HG03103 (cell line): ENCODE data around the gene PLD3.
"Not testable (repeated sequence)": the region's sequence is repeated elsewhere in the genome, so short reads cannot be mapped to it uniquely, and the experiment has no call there.

Experiments used
- ATAC-seq: cut with Tn5 transposase; IDR thresholded peaks from one replicate; pipeline ENCODE4 v1.9.1; 2021; ENCODE audit warnings: low read depth; ENCODE audit not compliant: unreplicated experiment

PLD3 gene

DNA sequence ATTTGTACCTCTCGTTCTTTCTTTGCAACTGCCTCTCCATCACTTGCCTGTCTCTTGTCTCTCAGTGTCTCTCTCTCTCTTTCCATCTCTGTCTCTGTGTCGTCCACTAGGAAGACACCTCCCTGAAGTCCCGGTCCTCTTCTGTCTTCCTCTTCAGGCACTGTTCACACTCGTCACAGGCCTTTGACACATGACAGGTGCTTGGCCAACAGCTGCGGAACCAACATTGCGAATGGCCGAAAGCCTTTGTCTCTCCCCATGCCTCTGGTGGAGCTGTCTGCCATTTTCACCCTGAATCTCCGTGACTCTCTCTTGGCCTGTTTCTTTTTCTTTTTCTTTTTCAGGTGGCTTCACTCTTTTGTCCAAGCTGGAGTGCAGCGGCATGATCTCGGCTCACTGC is 38.7 kb downstream of the PLD3 start:
- ATAC-seq = no peak

DNA sequence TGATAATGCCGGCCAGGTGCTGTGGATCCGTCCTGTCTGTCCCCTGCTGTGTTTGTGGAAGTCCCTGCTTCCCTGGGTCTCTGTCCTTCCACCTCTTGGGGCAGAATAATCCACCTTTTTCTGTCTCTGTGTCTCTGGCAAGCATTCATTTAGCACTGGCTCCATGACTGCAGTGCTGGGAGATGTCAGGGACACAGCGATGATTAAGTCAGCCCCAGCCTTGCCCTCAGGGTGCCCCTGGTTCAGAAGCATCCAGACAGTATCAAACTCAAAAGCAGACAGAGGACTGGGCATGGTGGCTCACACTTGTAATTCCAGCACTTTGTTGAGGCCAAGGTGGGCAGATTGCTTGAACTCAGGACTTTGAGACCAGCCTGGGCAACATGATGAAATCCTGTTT is 40.0 kb downstream of the PLD3 start:
- ATAC-seq = no peak

DNA sequence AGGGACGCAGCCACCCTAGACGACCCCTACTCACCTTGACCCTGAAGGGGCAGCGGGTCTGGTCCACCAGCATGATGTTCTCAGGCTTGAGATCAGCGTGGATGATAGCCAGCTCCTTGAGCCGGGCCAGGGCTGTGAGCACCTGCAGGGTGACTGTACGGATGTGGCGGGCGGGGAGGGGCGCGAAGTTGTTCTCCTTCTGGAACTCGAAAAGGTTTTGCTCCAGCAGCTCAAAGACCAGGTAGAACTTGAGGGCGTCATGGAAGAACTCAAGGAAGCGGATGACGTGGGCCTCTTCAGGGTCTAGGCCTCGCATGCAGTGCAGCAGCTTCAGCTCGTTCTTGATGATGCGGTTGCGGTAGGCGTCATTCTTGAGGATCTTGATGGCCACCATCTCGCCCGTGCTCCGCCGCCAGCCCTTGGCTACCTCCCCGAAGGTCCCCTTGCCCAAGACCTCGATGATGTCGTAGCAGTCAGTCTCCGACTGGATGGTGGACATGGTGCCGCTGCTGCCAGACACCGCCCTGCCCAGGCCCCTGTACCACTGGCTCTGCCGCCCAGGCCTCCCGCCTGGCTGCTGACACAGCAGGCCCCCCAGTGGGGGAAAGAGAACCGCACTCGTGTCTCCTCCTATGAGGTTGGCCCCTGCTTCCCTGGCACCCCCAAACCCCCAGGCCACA is 41.0 kb downstream of the PLD3 start:
- ATAC-seq = no peak

DNA sequence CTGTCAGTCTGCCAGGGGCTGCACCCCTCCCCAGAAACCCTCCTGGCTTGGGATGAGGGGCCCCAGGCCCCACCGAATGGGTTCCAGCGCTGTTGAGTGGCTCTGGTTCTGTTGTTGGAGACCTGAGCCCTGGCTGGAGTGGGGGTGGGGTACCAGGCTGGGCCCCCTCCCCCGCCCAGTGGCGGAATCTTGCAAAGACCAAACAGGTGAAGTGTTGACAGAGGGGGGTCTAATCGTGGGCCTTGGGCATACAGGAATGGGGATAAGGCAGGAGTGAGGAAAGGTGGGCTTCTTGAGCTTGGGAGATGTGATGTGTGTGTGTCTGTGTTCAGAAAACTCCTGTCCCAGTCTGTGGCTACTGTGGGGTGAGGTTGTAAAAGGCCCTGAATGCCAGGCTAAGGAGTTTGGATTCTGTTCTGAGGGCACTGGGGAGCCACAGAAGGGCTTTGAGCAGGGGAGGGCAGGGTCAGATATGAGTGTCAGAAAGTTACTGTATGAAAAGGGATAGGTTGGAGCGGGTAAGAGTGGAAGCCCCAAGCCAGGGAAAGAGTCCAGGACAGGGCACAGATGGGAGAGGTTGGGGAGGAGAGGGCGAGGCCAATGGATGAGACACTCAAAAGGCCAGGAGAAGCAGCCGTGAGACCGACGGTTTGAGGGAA is 41.7 kb downstream of the PLD3 start, which contains the start of gene HIPK4:
TSS of gene HIPK4 (minus strand) at position 98 of the 659 bp plus-strand sequence. CDS start 279 bp downstream, outside the sequence.
- no peak for ATAC-seq

DNA sequence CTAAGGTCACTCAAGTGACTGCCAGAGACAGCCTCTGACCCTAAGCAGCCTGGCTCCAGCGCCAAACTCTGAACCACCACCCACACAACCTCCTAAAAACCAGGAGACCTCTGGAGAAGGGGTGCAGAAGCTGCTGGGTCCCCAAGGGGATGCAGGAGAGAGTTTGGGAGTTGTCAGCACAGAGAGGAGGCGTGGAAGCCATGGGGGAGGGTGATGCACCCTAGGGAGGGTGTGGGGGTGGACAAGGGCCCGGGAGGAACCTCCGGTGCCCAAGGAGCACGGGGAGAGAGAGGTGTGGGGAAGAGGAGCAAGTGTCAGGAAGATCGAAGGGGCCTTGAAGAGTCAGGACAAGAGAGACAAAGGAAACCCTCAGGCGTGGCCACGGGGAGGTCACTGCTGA is 43.6 kb downstream of the PLD3 start:
- ATAC-seq = no peak

DNA sequence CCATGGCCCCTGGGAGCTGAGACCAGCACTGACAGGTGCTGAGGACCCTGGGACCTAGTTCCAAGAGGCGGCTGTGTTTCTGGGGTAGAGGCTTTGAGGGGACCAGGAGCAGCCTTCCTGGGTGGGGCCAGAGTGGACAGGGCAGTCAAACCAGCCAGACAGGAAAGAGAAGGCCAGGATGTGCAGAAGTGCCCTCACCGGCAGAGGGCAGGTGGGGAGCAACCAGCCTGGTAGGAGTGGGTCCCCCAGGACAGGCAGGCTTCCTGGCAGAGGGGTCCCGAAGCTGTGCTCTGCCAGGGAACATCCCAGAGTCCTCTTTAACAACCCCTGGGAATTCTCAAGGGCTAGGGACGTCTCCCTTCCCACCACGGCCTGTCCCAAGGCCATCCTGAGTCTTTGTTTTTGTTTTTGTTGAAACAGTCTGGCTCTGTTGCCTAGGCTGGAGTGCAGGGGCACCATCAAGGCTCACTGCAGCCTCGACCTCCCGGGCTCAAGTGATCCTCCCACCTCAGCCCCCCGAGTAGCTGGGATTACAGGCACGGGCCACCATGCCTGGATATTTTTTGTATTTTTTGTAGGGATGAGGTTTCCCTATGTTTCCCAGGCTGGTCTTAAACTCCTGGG is 44.5 kb downstream of the PLD3 start:
- ATAC-seq = no peak

DNA sequence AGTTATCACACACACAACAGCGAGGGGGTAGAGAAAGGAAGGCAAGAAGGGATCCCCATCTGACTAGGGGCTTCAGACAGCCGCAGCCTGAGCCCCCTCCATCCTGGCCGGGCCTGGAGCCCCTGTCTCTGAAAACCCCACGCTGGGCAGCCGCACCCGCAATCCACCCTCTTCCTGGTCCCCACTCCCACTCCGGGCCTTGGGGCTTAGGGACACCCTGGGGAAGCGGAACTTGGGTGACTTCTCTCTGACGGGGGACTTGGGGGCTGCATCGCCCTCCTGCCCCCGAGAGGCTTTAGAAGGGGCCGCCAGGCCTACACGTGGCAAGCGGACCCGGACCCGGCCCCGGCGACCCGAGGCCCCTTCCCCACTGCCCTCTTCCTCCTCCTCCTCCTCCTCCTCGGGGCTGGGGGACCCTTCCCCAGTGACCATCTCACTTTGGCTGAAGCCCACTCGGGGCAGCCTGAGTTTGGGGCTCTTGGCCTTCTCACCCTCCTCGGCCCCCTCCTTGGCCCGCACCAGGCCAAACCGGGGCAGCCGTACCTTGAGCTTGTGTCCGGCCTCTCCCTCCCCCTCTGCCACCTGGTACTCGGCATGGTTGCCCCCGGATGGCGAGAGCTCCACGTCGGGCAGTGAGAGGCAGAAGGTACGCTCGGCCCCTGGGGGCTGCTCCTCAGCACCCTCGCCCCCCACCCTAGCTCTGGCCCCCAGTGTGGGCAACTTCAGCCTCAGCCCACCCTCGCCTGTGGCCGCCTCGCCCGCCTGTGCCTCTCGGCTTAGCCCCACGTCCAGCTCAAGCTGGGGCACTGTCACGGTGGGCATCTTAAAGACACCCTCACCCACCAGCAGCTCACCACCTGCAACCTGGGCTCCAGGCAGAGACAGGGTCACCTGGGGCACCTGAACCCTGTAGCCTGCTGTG is 45.7 kb downstream of the PLD3 start:
- ATAC-seq = no peak

DNA sequence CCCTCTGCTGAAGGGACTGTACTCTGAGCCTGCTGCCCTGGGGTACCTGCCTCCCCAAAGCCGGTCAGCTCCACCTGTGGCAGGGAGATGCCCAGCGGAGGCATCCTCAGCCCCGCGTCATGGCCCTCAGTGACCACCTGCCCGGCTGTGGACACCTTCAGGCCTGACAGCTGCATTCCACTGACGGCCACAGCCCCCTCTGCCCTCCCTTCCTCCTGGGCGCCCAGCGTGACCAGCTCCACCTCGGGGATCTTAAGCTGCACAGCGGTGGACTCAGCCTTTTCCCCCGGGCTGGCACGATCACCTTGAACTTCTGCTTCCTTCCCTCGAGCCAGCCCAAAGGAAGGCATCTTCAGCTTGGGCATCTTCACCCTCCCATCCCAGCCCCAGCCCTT is 46.3 kb downstream of the PLD3 start:
- no peak for ATAC-seq

DNA sequence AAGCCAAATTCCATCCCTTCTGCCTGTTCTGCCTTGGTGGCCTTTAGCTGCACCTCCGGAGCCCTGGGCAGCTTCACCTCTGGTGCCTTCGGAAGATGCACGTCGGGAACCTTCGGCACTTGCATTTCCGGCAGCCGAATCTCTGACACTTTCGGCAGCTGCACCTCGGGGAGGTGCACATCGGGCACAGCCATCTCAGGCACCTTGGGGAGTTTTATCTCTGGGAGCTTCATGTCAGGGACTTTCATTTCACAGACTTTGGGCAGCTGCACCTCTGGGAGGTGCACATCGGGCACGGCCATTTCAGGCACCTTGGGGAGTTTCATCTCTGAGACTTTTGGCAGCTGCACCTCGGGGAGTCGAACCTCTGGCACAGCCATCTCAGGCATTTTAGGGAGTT is 47.5 kb downstream of the PLD3 start:
- ATAC-seq = no peak

DNA sequence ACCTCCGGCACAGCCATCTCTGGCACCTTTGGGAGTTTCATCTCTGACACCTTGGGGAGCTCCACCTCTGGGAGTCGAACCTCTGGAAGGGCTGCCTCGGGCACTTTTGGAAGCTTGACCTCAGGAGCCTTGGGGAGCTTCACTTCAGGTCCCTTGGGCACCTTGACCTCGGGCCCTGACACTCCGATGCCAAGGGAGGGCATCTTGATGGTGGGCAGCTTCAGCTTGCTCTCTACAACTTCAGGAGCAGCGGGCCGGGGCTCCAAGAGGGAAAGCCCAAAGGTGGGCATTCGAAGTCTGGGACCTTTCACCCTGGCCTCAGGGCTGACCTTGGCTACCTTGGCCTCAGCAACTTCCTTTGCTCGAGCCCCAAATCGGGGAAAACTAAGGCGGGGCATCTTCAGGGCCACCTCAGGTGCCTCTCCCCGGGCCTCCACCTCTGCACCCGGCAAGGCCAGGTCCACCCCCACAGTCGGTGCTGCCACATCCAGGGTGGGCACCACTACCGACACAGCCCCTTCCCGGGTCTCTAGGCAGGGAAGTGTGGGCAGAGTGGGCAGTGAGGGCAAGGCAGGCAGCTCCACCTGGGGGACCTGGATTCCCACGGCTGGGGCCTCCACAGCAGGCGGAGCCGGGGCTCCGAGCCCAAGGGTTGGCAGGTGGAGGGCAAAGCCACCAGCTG is 48.5 kb downstream of the PLD3 start:
- ATAC-seq = no peak

DNA sequence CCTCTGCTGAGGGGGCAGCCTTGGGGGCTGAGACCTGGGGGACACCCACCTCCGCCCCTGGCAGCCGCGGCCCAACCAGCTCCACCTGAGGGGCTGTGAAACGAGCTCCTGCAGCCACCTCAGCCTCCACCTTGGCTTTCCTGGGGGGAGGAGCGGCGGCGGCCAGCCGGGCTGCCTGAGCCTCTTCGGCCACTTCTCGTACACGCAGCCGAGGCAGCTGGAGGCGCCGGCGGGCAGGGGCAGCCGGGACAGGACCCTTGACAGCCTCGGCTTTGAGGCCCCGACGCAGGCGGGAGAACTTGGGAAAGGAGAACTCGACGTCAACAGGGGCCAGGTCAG is 49.0 kb downstream of the PLD3 start:
- no peak for ATAC-seq

DNA sequence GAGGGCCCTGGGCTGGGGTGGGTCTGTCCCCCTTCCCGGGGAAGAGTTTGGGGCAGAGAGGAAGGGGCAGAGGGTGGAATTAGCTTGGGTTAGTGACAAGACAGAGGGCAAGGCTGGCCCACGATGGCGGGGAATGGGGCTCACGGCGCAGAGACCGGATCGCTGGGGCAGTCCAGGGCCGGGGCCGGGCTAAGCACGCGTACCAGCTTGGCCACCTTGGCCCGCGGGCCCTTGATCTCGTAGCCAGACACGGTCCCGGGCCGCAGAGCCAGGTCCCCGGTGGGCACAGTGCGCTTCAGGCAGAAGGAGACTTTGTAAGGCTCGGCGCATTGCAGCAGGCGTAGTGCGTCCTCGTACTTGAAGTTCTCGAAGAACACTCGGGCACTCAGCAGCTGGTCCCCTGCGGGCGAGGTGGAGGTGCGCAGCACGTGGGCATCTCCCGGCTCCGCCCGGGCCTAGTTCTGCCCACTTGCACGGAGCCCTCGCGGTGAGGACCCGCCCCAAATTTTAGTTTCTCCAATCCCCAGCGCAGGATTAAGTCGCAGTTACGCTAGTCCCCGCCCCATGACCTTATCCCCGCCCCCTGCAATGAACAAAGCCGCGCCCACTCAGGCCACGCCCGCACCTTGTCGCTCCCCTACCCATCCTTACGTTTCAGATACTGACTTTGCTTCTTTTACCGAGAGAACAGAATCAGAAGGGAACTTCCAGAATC is 50.1 kb downstream of the PLD3 start:
- no peak for ATAC-seq

DNA sequence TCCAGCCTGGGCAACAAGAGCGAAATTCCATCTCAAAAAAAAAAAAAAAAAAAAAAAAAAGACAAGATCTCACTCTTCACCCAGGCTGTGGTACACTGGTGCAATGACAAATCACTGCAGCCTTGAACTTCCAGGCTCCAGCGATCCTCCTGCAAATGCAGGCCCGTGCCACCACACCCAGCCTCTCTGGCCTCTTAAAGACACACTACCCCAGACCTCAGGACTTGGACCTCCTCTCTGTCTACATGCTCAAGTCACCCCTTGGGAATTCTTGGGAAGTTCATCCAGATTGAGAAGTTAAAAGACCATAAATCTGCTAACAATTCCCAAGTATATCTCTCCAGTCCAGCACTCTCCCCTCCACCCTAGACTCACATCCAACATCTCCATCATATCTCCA is 52.1 kb downstream of the PLD3 start:
- no peak for ATAC-seq

DNA sequence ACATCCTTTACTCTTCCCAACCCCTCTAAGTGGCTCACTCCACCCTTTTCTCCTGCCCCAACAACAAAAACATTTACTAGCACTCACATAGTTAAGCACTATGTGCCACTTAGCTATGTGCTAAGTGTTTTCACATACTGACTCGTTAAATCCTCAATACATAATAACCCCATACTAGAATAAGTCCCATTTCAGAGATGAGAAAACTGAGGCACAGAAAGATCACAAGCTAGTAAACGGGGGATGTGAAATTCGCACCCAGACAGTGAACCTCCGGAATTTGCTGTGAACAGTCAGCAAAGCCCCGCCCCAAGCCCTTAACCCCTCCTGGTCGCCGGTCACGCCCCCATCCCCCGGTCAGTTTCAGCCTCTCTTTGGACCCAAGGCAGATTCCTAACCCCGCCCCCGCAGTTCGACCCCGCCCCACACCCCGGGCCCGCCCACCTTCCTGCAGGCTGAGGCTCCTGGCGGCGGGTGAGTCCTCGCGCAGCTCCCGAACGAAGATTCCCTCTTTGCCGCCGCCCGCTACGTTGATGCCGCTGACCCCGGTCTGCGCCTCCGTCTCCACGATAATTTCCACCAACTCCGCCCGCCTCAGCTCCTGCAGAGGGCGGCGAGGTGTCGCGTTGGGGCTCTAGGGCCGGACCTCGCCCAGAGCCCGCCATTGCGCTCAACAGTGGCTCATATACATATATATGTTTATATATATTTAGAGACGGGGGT is 54.9 kb downstream of the PLD3 start:
- peak; percentile 51 for ATAC-seq

DNA sequence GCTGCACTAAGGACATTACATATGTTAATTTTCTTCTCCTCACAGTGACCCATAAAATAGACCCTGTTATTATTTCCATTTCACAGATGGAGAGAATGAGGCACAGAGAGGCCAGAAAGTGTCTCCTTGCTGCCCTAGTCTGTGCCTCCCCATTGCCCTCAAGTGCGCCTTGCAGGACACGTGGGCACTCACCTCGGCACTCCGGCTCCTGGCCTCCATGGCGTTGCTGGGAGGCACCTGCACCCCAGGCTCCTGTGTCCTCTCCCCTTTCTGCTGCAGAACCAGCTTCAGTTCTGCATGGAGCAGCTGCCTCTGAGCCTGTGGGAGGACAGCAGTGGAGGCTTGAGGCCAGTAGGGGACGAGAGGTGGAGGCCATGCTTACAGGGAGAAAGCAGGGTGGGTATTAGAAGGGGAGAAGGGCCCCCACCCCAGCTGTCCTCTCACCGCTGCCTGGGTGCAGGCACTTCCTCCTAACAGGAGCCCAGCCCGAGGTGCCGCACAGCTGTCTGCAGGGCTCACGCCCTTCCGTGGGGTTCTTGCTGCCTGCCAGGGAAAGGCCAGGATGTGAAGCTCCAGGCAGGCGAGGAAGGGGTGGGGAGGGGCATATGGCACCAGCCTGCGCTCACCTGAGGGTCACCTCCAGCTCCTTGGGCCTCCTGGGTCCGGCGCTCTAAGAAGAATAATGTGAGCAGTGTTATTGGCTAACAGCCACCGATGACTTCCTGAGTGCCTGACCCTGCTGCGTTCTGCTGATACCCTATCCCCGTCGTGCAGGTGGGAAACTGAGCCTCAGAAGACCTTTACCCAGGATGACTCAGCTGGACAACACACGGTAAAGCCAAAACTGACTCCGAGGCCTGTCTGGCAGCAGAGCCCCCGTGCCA is 59.5 kb downstream of the PLD3 start:
- no peak for ATAC-seq

DNA sequence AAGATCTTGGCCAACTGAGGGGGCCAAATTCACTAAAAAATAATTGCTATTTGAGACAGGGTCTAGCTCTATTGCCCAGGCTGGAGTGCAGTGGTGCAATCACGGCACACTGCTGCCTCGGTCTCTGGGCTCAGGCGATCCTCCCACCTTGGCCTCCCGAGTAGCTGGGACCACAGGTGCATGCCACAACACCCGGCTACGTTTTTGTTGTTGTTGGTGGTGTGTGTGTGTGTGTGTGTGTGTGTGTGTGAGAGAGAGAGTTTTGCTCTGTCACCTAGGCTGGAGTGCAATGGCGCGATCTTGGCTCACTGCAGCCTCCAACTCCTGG is 60.1 kb downstream of the PLD3 start:
- not testable (repeated sequence) for ATAC-seq

DNA sequence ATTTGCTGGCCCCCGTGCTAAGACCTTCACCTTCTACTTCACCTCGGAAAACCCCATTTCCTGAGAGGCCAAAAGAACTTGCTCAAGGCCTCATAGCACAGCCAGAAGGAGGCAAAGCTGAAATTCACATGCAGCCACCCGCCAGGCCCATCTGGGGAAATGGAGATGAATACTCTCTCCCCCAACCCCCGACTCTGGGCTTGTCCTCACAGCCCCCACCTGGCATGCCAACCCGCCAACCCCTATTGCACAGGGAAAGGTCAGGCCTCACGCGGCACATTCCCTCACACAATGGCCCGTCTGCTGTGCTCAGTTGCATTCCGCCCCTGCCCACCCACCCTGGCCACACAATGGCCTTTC is 61.5 kb downstream of the PLD3 start:
- ATAC-seq = no peak

DNA sequence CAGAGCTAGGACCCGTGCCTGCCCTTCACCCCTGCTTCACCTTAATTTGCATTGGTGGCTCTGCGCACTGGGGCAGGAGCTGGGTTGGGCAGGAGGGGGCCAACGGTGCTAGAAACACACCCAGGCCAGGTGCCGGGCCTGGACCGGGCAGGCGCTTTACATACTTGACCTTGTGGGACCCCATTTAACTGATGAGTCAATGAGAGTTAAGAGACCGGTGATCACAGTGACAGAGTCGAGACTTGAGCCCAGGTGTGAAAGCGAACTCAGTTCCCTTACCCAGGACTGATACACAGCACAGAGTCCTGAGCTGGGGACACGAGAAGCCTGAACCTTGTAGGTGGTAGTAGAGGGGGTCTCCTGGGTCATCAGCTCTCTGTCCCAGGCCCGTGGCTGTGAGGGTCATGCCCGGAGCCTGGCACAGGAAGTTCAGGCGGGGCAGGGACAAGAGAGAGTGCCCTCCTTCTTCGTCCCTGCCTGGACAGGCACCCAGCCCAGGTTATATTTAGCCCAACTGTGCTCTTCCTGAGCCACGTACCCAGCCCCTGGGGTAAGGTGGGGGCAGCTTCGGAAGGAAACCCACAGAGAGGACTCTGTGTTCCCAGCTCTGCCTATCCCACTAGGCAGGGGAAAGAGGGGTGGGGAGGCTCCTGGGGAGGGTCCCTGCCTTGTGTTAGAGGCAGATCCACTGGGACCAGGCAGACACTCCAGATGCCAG is 62.8 kb downstream of the PLD3 start:
- no peak for ATAC-seq
